ENCODE results near the gene SENP5.
"Not testable (repeated sequence)": the region's sequence is repeated elsewhere in the genome, so short reads cannot be mapped to it uniquely, and the experiment has no call there.

Gene SENP5

DNA sequence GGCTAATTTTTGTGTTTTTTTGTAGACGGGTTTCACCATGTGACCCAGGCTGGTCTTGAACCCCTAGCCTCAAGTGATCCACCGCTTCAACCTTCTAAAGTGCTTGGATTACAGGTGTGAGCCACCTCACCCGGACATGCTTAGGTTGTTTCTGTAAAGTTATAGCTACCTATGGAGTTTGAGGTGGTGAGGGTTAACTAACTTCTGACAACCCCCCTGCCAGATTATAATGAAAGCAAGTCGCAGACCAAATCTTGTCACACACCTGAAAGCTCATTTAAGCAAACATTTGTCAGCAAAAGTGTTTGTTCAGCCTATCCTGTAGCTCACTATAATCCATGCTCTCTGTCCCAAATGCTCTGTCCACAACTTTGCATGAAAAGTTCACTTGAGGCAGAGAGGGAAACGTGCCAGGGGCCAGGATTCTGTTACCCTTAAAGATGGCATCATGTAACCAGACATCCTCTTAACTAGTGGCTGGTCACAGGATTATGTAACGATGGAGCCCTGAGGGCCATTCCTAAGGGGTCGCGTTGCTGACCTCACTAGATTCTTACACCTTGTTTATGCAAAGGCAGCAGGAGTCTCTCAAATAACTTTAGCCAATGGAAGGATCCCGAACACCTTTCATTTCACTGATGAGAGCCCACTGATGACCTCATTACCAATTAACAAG lies 24.1 kb upstream of the SENP5 start:
- H2AFZ ChIP-seq (ENCODE audit: low read depth, low read length, severe bottlenecking): no peak overlapping the region
- H3K9ac ChIP-seq (ENCODE audit: low read length): no peak overlapping the region
- no peak overlapping the region for H3K27ac ChIP-seq (ENCODE audit: low read depth, low read length)
- no peaks in the 10 kb centered on the region for H3F3A ChIP-seq (ENCODE audit: insufficient read depth)
- TF ChIP-seq, protein P1, sequence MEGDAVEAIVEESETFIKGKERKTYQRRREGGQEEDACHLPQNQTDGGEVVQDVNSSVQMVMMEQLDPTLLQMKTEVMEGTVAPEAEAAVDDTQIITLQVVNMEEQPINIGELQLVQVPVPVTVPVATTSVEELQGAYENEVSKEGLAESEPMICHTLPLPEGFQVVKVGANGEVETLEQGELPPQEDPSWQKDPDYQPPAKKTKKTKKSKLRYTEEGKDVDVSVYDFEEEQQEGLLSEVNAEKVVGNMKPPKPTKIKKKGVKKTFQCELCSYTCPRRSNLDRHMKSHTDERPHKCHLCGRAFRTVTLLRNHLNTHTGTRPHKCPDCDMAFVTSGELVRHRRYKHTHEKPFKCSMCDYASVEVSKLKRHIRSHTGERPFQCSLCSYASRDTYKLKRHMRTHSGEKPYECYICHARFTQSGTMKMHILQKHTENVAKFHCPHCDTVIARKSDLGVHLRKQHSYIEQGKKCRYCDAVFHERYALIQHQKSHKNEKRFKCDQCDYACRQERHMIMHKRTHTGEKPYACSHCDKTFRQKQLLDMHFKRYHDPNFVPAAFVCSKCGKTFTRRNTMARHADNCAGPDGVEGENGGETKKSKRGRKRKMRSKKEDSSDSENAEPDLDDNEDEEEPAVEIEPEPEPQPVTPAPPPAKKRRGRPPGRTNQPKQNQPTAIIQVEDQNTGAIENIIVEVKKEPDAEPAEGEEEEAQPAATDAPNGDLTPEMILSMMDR (IDR thresholded peaks at IDR 0.05; ENCODE audit: insufficient read depth, low read length, poor library complexity, severe bottlenecking): no peak
- TF ChIP-seq EZH2phosphoT487 (conservative IDR thresholded peaks at IDR 0.05; ENCODE audit: low read length): no peak
- no peaks in the 10 kb centered on the region for H4K20me1 ChIP-seq (ENCODE audit: low read depth, low read length)
- no peaks in the 10 kb centered on the region for H3K9me2 ChIP-seq (replicated peaks; ENCODE audit: insufficient read depth, low read length)
- no peak overlapping the region for H3K4me2 ChIP-seq (ENCODE audit: low read depth, low read length, poor library complexity, severe bottlenecking)
- no peaks in the 10 kb centered on the region for H3K9me3 ChIP-seq (ENCODE audit: insufficient read depth, low read length)
- H3K79me2 ChIP-seq (ENCODE audit: insufficient read depth, low read length): no peaks in the 10 kb centered on the region
- no peaks in the 10 kb centered on the region for H3K27me3 ChIP-seq (ENCODE audit: low read length)
- H3K36me3 ChIP-seq (ENCODE audit: low read length): no peaks in the 10 kb centered on the region
- H3K4me3 ChIP-seq (ENCODE audit: insufficient read depth, low read length, poor library complexity, severe bottlenecking): no peak overlapping the region

DNA sequence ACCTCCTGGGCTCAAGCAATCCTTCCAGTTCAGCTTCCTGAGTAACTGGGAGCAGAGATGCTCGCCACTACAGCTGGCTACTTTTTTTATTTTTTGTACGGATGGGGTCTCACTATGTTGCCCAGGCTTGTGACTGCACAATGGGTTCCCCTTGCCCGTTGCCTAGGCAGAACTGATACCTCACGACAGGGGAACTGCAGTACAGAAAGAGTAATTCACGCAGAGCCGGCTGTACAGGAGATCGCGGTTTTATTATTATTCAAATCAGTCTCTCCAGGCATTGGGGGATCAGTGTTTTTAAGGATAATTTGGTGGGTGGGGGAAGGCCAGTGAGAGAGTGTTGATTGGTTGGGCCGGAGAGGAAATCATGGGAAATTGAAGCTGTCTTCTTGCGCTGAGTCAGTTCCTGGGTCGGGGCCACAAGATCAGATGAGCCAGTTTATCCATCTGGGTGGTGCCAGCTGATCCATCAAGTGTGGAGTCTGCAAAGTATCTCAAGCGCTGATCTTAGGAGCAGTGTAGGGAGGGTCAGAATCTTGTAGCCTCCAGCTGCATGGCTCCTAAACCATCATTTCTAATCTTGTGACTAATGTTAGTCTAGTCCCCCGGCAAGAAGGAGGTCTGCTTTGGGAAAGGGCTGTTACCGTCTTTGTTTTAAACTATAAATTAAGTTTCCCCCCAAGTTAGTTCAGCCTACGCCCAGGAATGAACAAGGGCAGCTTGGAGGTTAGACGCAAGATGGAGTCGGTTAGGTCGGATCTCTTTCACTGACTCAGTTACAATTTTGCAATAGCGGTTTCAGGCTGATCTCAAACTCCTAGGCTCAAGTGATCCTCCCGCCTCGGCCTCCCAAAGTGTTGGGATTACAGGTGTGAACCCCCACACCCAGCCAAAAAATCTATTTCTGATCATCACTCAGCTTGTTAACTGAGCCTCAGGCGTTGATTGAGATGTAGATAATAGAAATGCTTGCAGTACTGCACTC lies 23.2 kb upstream of the SENP5 start:
- H3K9me2 ChIP-seq (replicated peaks; ENCODE audit: insufficient read depth, low read length); H3F3A ChIP-seq (ENCODE audit: insufficient read depth); H2AFZ ChIP-seq (ENCODE audit: low read depth, low read length, severe bottlenecking): not testable (repeated sequence)

DNA sequence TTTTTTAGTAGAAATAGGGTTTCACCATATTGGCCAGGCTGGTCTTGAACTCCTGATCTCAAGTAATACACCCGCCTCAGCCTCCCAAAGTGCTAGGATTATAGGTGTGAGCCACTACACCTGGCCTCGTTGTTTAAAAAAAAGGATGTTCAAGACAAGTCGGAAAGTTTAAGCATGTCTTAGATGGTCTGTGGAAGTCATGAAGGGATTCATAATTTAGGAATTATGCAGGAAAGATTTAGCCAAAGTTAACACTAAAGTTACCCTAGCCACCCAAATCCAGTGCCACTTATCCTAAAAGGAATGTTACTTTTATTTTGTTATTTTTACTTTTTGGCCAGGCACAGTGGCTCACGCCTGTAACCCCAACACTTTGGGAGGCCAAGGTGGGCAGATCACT lies 19.3 kb upstream of the SENP5 start:
- not testable (repeated sequence) for H2AFZ ChIP-seq (ENCODE audit: low read depth, low read length, severe bottlenecking); H3K9ac ChIP-seq (ENCODE audit: low read length); H3K79me2 ChIP-seq (ENCODE audit: insufficient read depth, low read length); H3K9me2 ChIP-seq (replicated peaks; ENCODE audit: insufficient read depth, low read length); H4K20me1 ChIP-seq (ENCODE audit: low read depth, low read length); H3F3A ChIP-seq (ENCODE audit: insufficient read depth); H3K4me2 ChIP-seq (ENCODE audit: low read depth, low read length, poor library complexity, severe bottlenecking); H3K27ac ChIP-seq (ENCODE audit: low read depth, low read length); H3K36me3 ChIP-seq (ENCODE audit: low read length); H3K9me3 ChIP-seq (ENCODE audit: insufficient read depth, low read length); H3K4me3 ChIP-seq (ENCODE audit: insufficient read depth, low read length, poor library complexity, severe bottlenecking); H3K27me3 ChIP-seq (ENCODE audit: low read length)

More for the DNA sequence above, 23.2 kb upstream of the SENP5 start:
- not testable (repeated sequence) for H3K4me2 ChIP-seq (ENCODE audit: low read depth, low read length, poor library complexity, severe bottlenecking); H3K36me3 ChIP-seq (ENCODE audit: low read length); H3K9ac ChIP-seq (ENCODE audit: low read length); H3K27me3 ChIP-seq (ENCODE audit: low read length); H4K20me1 ChIP-seq (ENCODE audit: low read depth, low read length); H3K79me2 ChIP-seq (ENCODE audit: insufficient read depth, low read length); H3K9me3 ChIP-seq (ENCODE audit: insufficient read depth, low read length); H3K27ac ChIP-seq (ENCODE audit: low read depth, low read length); H3K4me3 ChIP-seq (ENCODE audit: insufficient read depth, low read length, poor library complexity, severe bottlenecking)

DNA sequence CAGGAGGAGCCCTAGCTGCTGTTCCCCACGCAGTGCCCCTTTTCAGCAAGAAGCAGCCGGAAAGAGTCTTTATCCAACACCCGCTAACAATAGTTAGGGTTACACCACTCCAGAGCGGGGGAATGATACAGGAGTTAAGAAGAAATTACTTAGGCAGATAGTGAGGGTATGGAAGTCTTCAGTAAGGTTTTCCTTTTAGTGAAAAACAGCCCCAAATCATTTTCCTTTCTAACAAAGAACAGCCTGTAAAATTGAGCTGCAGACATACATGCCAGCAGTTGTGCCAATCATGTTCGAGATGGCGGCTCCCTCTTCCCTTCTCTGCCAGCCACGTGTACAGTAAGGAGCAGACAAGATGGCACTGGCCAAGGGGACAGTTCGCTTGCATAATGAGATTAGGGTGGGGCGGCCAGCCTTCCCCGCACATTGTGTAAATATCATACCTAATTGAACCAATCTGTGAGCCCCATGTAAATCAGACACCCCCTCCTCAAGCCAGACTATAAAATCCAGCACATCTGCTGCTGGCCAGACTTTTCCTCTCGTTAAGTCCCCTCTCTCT lies 18.5 kb upstream of the SENP5 start:
- Histone ChIP-seq H3K4me2 (ENCODE audit: low read depth, low read length, poor library complexity, severe bottlenecking) (no peak overlapping the region), H3F3A (ENCODE audit: insufficient read depth) (no peaks in the 10 kb centered on the region), H3K27ac (ENCODE audit: low read depth, low read length) (no peak overlapping the region), H2AFZ (ENCODE audit: low read depth, low read length, severe bottlenecking) (no peak overlapping the region), H3K9me3 (ENCODE audit: insufficient read depth, low read length) (no peaks in the 10 kb centered on the region), H3K9me2 (replicated peaks; ENCODE audit: insufficient read depth, low read length) (no peaks in the 10 kb centered on the region), H3K4me3 (ENCODE audit: insufficient read depth, low read length, poor library complexity, severe bottlenecking) (no peak overlapping the region), H4K20me1 (ENCODE audit: low read depth, low read length) (no peaks in the 10 kb centered on the region), H3K27me3 (ENCODE audit: low read length) (no peaks in the 10 kb centered on the region), H3K36me3 (ENCODE audit: low read length) (no peaks in the 10 kb centered on the region), H3K9ac (ENCODE audit: low read length) (no peak overlapping the region), H3K79me2 (ENCODE audit: insufficient read depth, low read length) (no peaks in the 10 kb centered on the region)
- no peak for TF ChIP-seq EZH2phosphoT487 (conservative IDR thresholded peaks at IDR 0.05; ENCODE audit: low read length)
- TF ChIP-seq, protein P1 (IDR thresholded peaks at IDR 0.05; ENCODE audit: insufficient read depth, low read length, poor library complexity, severe bottlenecking): no peak

DNA sequence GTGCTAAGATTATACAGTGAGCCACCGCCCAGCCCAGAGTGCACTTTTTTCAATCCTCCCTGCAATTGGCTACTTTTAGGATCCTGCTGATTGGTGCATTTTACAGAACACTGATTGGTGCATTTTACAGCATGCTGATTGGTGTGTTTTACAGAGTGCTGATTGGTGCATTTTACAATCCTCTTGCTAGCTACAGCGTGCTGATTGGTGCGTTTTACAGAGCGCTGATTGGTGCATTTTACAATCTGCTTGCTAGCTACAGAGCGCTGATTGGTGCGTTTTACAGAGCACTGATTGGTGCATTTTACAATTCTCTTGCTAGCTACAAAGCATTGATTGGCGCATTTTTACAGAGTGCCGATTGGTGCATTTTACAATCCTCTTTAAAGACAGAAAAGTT lies 4.7 kb upstream of the SENP5 start:
- H3K36me3 ChIP-seq (ENCODE audit: low read length); H3K9me3 ChIP-seq (ENCODE audit: insufficient read depth, low read length); H3K9ac ChIP-seq (ENCODE audit: low read length); H3K27ac ChIP-seq (ENCODE audit: low read depth, low read length); H3K9me2 ChIP-seq (replicated peaks; ENCODE audit: insufficient read depth, low read length); H4K20me1 ChIP-seq (ENCODE audit: low read depth, low read length); H3K4me2 ChIP-seq (ENCODE audit: low read depth, low read length, poor library complexity, severe bottlenecking); H3K79me2 ChIP-seq (ENCODE audit: insufficient read depth, low read length); H3F3A ChIP-seq (ENCODE audit: insufficient read depth); H3K4me3 ChIP-seq (ENCODE audit: insufficient read depth, low read length, poor library complexity, severe bottlenecking); H2AFZ ChIP-seq (ENCODE audit: low read depth, low read length, severe bottlenecking); H3K27me3 ChIP-seq (ENCODE audit: low read length): not testable (repeated sequence)

Data from SU-DHL-6 (cell line).